HepG2 (cell line): ENCODE data around the gene DDX28. TPM values are rescaled to one million over a fixed set of nuclear protein-coding genes. Genes with fewer than 3 reads are reported as not detected.

Source experiments
- ARNTL ChIP-seq: sonication (generic); formaldehyde crosslinking; IDR thresholded peaks from 2 replicates; pipeline ENCODE4 v1.4.0; 2020; ENCODE audit warnings: mild to moderate bottlenecking, missing genetic modification reagents
- ATF2 ChIP-seq: sonication (generic); formaldehyde crosslinking; IDR thresholded peaks from 2 replicates; pipeline ENCODE4 v1.4.0; 2020; ENCODE audit warnings: missing genetic modification reagents
- HDAC2 ChIP-seq: sonication (generic); formaldehyde crosslinking; IDR thresholded peaks from 2 replicates; pipeline ENCODE4 v1.4.0; 2020; ENCODE audit warnings: missing genetic modification reagents
- HNRNPK ChIP-seq: fragments of 200-400 bp; formaldehyde crosslinking; IDR thresholded peaks from 2 replicates; pipeline ENCODE4 v1.6.1; 2018; ENCODE audit warnings: low read length, low read depth, moderate library complexity, mild to moderate bottlenecking; ENCODE audit not compliant: poor library complexity, severe bottlenecking
- JUNB ChIP-seq: sonication (generic); formaldehyde crosslinking; IDR thresholded peaks from 2 replicates; pipeline ENCODE4 v1.8.0; 2022; ENCODE audit warnings: missing genetic modification reagents, mild to moderate bottlenecking, borderline replicate concordance
- MAF1 ChIP-seq: sonication (generic); formaldehyde crosslinking; IDR thresholded peaks from 2 replicates; pipeline ENCODE4 v1.5.0; 2020; ENCODE audit warnings: missing genetic modification reagents, borderline replicate concordance
- MED8 ChIP-seq: sonication (generic); formaldehyde crosslinking; IDR thresholded peaks from 2 replicates; pipeline ENCODE4 v1.8.1; 2023; ENCODE audit warnings: mild to moderate bottlenecking, missing genetic modification reagents; ENCODE audit not compliant: insufficient replicate concordance
- MXD1 ChIP-seq: sonication (generic); formaldehyde crosslinking; IDR thresholded peaks from 2 replicates; pipeline ENCODE4 v1.4.0; 2020; ENCODE audit warnings: mild to moderate bottlenecking, missing genetic modification reagents
- NFRKB ChIP-seq: fragments of 450-650 bp; IDR thresholded peaks from 2 replicates; pipeline ENCODE4 v1.6.1; 2017
- RAD51 ChIP-seq: fragments of 450-650 bp; IDR thresholded peaks from 2 replicates; pipeline ENCODE4 v1.6.1; 2016; ENCODE audit warnings: borderline replicate concordance
- SAP130 ChIP-seq: IDR thresholded peaks from 2 replicates; pipeline ENCODE4 v1.6.1; 2016; ENCODE audit warnings: low read depth
- SOX6 ChIP-seq, 2 experiments: fragments of 450-650 bp in 1 of 2; sonication (generic) in 1 of 2; formaldehyde crosslinking in 1 of 2; IDR thresholded peaks; 2 replicates each; pipeline versions ENCODE4 v1.4.0 to v1.6.1; 2017 to 2020; ENCODE audit warnings: antibody characterized with exemption in 1 of 2, mild to moderate bottlenecking in 1 of 2, missing genetic modification reagents in 1 of 2
- TFDP1 ChIP-seq: IDR thresholded peaks from 2 replicates; pipeline ENCODE4 v1.6.1; 2016; ENCODE audit warnings: missing compliant biosample characterization, missing genetic modification reagents, borderline replicate concordance
- ZBTB39 ChIP-seq: sonication (generic); formaldehyde crosslinking; IDR thresholded peaks from 2 replicates; pipeline ENCODE4 v1.5.0; 2020; ENCODE audit warnings: missing genetic modification reagents
- ZNF121 ChIP-seq: sonication (generic); formaldehyde crosslinking; IDR thresholded peaks from 2 replicates; pipeline ENCODE4 v1.5.0; 2020; ENCODE audit warnings: mild to moderate bottlenecking, missing genetic modification reagents
- ZNF350 ChIP-seq: sonication (generic); formaldehyde crosslinking; IDR thresholded peaks from 2 replicates; pipeline ENCODE4 v1.4.0; 2020; ENCODE audit warnings: mild to moderate bottlenecking, low read depth, missing genetic modification reagents, borderline replicate concordance
- ZNF543 ChIP-seq: sonication (generic); formaldehyde crosslinking; IDR thresholded peaks from 2 replicates; pipeline ENCODE4 v1.4.0; 2020; ENCODE audit warnings: mild to moderate bottlenecking, missing genetic modification reagents
- polyA plus RNA-seq, 8 experiments: library from polyadenylated mRNA; depleted of rRNA in 3 of 8; stranded (reverse) in 7 of 8; unstranded in 1 of 8; fragments of >200 nt; fragmentation: Illumina TruSeq in 4 of 8; extraction: Trizol in 4 of 8; gene quantifications; 2 replicates each; pipeline versions ENCODE4 v1.2.1 to v1.2.3, GENCODE V29; 2011 to 2016; ENCODE audit warnings: low read depth in 4 of 8, missing spikeins in 1 of 8, mixed read lengths in 1 of 8; ENCODE audit not compliant: insufficient read depth in 1 of 8
- total RNA-seq, 5 experiments: library from RNA; depleted of rRNA; stranded (reverse); fragments of >200 nt; fragmentation: Illumina TruSeq; extraction: Trizol; gene quantifications; 2 replicates each; pipeline ENCODE4 v1.2.3, GENCODE V29; 2016; ENCODE audit warnings: low read depth in 1 of 5
- TF ChIP-seq, protein P1 (sequence below): sonication (generic); formaldehyde crosslinking; IDR thresholded peaks from 2 replicates; pipeline ENCODE4 v1.4.0; 2020; ENCODE audit warnings: low read depth, mild to moderate bottlenecking, missing genetic modification reagents
- TF ChIP-seq, protein P2 (sequence below): sonication (generic); formaldehyde crosslinking; IDR thresholded peaks from 2 replicates; pipeline ENCODE4 v1.4.0; 2020; ENCODE audit warnings: missing genetic modification reagents
- TF ChIP-seq, protein P3 (sequence below): IDR thresholded peaks from 2 replicates; pipeline ENCODE4 v1.6.1; 2016; ENCODE audit warnings: low read depth, control low read depth

Gene DDX28
- total and polyA plus RNA-seq, 2 of the 13 experiments (the other 11 are each of a cell fraction or from before 2014, with no cell fraction given): 14.1 to 16.4 TPM

- TF ChIP-seq JUNB (no peak), ZBTB39 (peak; percentile 42; the same call in 1 of the 2 replicates), ARNTL (CRISPR knock-in tag) (peak; percentile 70; the same call in 1 of the 2 replicates), MED8 (CRISPR knock-in tag) (no peak), ATF2 (peak; percentile 77; the same call in 1 of the 2 replicates), HNRNPK (peak; percentile 90), ZNF543 (peak; percentile 83), NFRKB (no peak), HDAC2 (CRISPR knock-in tag) (peak; percentile 51), ZNF350 (peak; percentile 81), TFDP1 (CRISPR knock-in tag) (peak; percentile 86), RAD51 (no peak), MXD1 (peak; percentile 46), ZNF121 (CRISPR knock-in tag) (peak; percentile 51), SOX6 (IDR thresholded peaks at IDR 0.05) (no peak), SOX6 (CRISPR knock-in tag; IDR thresholded peaks at IDR 0.05) (peak; percentile 65), MAF1 (peak; percentile 83; the same call in 1 of the 2 replicates), SAP130 (CRISPR knock-in tag) (peak; percentile 79)
- TF ChIP-seq, protein P1, sequence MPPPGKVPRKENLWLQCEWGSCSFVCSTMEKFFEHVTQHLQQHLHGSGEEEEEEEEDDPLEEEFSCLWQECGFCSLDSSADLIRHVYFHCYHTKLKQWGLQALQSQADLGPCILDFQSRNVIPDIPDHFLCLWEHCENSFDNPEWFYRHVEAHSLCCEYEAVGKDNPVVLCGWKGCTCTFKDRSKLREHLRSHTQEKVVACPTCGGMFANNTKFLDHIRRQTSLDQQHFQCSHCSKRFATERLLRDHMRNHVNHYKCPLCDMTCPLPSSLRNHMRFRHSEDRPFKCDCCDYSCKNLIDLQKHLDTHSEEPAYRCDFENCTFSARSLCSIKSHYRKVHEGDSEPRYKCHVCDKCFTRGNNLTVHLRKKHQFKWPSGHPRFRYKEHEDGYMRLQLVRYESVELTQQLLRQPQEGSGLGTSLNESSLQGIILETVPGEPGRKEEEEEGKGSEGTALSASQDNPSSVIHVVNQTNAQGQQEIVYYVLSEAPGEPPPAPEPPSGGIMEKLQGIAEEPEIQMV (CRISPR knock-in tag): peak; percentile 48; the same call in 1 of the 2 replicates
- TF ChIP-seq, protein P2, sequence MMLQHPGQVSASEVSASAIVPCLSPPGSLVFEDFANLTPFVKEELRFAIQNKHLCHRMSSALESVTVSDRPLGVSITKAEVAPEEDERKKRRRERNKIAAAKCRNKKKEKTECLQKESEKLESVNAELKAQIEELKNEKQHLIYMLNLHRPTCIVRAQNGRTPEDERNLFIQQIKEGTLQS: no peak; the same call in 1 of the 2 replicates
- TF ChIP-seq, protein P3, sequence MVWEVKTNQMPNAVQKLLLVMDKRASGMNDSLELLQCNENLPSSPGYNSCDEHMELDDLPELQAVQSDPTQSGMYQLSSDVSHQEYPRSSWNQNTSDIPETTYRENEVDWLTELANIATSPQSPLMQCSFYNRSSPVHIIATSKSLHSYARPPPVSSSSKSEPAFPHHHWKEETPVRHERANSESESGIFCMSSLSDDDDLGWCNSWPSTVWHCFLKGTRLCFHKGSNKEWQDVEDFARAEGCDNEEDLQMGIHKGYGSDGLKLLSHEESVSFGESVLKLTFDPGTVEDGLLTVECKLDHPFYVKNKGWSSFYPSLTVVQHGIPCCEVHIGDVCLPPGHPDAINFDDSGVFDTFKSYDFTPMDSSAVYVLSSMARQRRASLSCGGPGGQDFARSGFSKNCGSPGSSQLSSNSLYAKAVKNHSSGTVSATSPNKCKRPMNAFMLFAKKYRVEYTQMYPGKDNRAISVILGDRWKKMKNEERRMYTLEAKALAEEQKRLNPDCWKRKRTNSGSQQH (CRISPR knock-in tag): peak; percentile 90
These were observed 29.6 kb downstream of the DDX28 start (continued) for GRCh38 chr16:67993207-67994039.
